ENCODE measurements around the gene TRIM62.

GRCh38 chr1:33157131-33157530 is 24.7 kb downstream of the TRIM62 start:
- no peak for TF ChIP-seq POLR2A (IDR thresholded peaks at IDR 0.05; ENCODE audit: low read length)
- no peak for TF ChIP-seq GATA1 (IDR thresholded peaks at IDR 0.05; ENCODE audit: low read depth, low read length)
